GM18505 (cell line): Measurements from ENCODE around the gene FAM20B.

Experiments
- ATAC-seq: cut with Tn5 transposase; IDR thresholded peaks from one replicate; pipeline ENCODE4 v1.9.1; 2021; ENCODE audit not compliant: unreplicated experiment
- POLR2A ChIP-seq: IDR thresholded peaks from 4 replicates; pipeline ENCODE4 v1.6.1; 2011; ENCODE audit warnings: borderline replicate concordance; ENCODE audit not compliant: insufficient read depth, insufficient read length; ENCODE audit errors: extremely low read depth

FAM20B gene

DNA sequence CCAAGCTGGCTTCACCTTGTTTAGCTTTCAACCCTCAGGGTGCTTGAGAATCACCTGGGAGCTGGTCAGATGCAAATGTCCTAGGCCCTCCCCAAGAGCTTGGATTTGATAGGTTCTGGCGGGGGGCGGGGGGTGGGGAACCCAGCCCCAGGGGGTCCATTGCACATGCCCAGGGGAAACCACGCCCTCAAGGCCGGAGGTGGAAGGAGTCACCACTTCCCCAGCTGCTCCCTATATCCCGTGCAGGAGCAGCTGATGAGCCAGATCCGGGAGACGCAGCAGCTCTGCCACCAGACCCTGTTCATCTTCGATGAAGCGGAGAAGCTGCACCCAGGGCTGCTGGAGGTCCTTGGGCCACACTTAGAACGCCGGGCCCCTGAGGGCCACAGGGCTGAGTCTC is 62.0 kb downstream of the FAM20B start:
- no peak for TF ChIP-seq POLR2A
- ATAC-seq: no peak

- no peak for ATAC-seq
- TF ChIP-seq POLR2A: no peak
These were observed 64.3 kb downstream of the FAM20B start for GRCh38 chr1:179089827-179090482.

DNA sequence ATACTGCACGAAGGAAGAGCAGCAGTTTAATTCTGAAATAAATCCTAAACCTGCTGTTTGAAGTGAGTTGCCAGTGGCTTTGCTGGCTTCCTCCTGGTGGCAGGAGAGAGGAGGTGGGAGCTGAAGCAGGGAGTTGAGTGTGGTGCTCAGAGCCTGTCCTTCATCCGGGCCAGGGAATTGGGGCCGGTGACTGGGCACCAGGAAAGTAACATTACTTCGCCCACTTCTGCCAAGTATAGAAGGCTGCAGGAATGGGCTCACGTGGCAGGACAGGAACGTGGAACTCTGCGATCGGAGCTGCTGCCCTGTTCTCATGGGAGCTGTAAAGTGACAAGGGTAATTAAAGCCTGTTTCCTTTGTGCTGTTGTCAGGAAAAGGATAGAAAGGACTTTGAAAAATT is 64.8 kb downstream of the FAM20B start:
- no peak for TF ChIP-seq POLR2A
- no peak for ATAC-seq

DNA sequence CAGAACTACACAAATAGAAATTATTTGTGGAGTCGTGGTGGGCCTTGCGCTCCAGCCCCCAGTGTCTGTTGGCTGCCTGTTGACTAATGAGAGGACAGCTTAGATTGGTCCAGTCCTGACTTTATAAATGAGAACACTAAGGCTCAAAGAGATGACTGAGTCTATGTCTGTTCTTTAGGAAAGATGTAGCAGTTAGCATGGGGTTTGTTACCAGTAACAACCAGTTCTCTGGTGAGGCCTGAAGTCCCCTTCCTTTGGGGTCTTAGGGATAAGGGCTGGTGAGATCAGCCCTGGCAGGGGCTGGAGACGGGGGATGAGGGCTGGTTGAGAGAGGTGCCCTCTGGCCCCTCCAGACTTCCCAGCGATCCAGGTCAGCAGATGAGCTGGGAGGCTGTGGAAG is 65.2 kb downstream of the FAM20B start:
- no peak for TF ChIP-seq POLR2A
- no peak for ATAC-seq

DNA sequence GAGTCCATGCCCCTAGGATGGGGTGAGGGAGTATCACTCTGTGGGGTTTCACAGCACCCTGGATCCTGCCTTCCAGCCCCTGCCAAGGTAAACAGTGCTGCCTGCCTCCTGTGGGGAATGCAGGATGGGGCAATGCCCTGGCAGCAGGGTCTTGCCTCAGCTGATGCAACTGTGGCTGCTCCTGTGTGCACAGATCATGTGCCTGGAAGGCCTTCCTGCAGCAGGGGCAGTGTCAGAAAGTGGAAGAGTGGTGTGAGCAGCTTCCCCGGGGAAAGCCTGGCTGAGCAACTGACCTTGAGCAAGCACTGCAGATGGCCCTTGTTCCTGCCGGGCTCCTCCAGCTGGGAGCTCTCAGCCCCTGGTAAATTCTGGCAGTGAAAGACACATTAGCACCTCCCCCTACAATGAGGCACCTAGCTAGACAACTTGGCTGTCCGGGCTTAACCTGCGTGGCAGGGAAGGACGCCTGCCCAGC is 66.0 kb downstream of the FAM20B start:
- TF ChIP-seq POLR2A: no peak
- ATAC-seq: no peak

DNA sequence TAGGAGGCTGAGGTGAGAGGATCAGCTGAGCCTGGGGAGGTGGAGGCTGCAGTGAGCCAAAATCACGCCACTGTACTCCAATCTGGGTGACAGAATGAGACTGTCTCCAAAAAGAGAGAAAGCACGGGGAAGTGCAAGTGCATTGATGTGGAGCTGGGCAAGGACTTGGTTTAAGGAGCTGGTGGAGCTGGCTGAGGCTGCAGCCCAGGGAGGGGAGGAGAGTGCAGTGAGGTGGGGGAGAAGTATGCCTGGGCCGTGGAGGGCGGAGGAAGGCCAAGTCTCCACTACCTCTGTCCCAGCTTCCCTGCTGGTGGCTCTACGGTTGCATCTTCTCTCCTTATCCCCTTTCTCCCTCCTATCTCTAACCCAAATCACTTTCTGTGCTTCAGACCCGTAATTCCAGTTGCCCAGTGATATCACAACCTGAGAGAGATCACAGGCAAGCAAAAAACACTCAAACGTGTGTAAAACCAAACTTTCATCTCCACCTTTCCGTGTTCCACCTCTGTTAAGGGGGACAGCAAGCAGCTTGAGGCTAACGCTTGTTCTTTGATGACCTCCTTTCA is 67.3 kb downstream of the FAM20B start:
- ATAC-seq: no peak
- TF ChIP-seq POLR2A: no peak

DNA sequence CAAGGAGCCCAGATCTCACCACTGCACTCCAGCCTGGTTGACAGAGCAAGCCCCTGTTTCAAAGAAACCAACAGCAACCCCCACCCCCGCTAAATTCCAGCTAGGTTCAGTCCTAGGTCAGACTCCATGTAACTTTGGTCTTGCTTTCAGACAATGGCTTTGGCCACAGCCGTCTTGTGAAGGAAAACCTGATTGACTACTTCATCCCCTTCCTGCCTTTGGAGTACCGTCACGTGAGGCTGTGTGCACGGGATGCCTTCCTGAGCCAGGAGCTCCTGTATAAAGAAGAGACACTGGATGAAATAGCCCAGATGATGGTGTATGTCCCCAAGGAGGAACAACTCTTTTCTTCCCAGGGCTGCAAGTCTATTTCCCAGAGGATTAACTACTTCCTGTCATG is 69.1 kb downstream of the FAM20B start:
- TF ChIP-seq POLR2A: no peak
- no peak for ATAC-seq

GRCh38 chr1:179095377-179095776 is 69.7 kb downstream of the FAM20B start:
- no peak for ATAC-seq
- no peak for TF ChIP-seq POLR2A

GRCh38 chr1:179095924-179096323 is 70.2 kb downstream of the FAM20B start:
- TF ChIP-seq POLR2A: no peak
- ATAC-seq: no peak

DNA sequence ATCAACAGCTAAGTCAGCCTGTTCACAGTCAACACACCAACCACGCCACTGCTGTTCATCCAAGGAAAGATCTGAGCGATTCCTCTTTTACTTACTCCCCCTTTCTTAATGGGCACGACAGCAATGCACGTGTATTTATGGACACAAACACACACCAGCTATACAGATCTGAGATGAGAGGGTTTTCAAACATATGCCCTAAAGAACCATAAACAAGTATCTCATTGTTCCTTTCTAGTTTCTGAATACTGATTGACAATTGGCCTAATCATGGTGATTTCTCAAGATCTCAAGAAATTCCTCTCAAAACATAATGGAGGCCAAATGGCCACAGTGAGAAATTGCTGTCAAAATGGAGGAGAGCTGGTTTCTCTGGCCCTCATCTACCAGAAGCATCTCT is 74.2 kb downstream of the FAM20B start:
- TF ChIP-seq POLR2A: no peak
- ATAC-seq: no peak

DNA sequence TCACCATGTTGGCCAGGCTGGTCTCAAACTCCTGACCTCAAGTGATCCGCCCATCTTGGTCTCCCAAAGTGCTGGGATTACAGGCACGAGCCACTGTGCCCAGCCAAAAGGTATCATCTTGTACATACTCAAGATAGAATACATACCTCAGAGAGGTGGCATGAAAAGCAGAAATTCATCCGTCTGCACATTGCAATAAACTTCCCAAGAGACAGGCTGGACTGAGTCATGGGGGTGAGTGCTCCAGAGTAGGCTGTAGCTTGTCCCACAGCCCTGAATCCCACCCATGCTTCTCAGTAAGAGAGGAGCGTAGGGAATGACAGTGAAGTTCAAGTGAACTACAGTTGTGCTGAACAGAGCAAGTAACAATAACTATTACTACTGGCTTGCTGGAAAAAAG is 75.9 kb downstream of the FAM20B start:
- no peak for TF ChIP-seq POLR2A
- ATAC-seq: no peak

DNA sequence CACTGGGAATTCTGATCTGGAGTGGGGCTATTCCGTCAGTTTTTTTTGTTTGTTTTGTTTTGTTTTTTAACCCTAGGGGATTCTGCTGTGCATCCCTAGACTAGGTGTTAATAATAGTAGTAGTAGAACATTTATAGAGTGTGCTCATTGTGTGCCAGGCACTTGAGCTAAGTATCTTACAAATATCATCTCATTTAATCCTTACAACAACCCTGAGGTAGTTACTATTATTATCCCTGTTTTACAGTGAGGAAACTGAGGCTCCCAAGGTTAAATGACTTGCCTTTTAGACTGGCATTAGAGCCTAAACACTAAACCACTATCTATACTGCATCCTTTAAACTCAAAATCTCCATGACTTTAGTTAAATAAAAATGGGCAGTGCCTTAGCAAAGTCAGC is 78.3 kb downstream of the FAM20B start:
- ATAC-seq: no peak
- TF ChIP-seq POLR2A: no peak

GRCh38 chr1:179104611-179105250 is 79.0 kb downstream of the FAM20B start:
- no peak for ATAC-seq
- TF ChIP-seq POLR2A: no peak

DNA sequence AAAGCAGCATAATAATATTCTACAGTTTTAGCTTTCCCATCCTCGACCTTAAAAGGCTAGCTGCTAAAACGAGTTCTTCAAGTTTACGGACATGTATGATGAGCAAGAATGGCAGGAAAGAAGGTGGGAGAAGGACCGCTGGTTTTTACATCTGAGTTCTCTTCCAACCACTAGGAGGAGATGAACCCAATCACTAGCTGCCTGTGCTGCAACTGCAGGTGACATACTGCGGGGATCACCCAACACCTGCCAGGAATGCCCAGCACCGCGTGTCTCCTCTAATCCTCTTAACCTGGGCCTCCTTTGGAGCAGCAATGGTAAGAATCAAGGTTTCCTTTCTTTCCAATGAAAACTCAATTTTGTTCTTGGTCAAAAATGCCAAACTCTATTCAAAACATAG is 79.7 kb downstream of the FAM20B start:
- no peak for TF ChIP-seq POLR2A
- ATAC-seq: no peak
